GM19035 (cell line): ENCODE data around the gene EFNA5.

Experiments used
- ATAC-seq: cut with Tn5 transposase; IDR thresholded peaks from one replicate; pipeline ENCODE4 v1.9.1; 2021; ENCODE audit not compliant: unreplicated experiment

EFNA5 gene

GRCh38 chr5:107341376-107342084 lies 329.2 kb downstream of the EFNA5 start:
- ATAC-seq = no peak

GRCh38 chr5:107340631-107341030 lies 330.1 kb downstream of the EFNA5 start:
- ATAC-seq = no peak

GRCh38 chr5:107338335-107338734 lies 332.4 kb downstream of the EFNA5 start:
- no peak for ATAC-seq

GRCh38 chr5:107337281-107337680 lies 333.5 kb downstream of the EFNA5 start:
- no peak for ATAC-seq

- no peak for ATAC-seq
Measured at GRCh38 chr5:107331882-107332281, 338.9 kb downstream of the EFNA5 start.

GRCh38 chr5:107331312-107331711 lies 339.4 kb downstream of the EFNA5 start:
- no peak for ATAC-seq

- no peak for ATAC-seq
Measured at GRCh38 chr5:107330903-107331302, 339.8 kb downstream of the EFNA5 start.

- no peak for ATAC-seq
Measured at GRCh38 chr5:107329850-107330249, 340.9 kb downstream of the EFNA5 start.
